Raji (cell line): Measurements from ENCODE around the gene TGFB2.

Experiments used
- POLR2A ChIP-seq: IDR thresholded peaks from 2 replicates; pipeline ENCODE4 v1.6.1; 2011; ENCODE audit warnings: low read depth, low read length, control low read depth; ENCODE audit not compliant: insufficient read depth

Gene TGFB2

GRCh38 chr1:218482683-218483082 is 137.5 kb downstream of the TGFB2 start:
- TF ChIP-seq POLR2A, result no peak

GRCh38 chr1:218485241-218485928 is 140.2 kb downstream of the TGFB2 start:
- no peak for TF ChIP-seq POLR2A

- no peak for TF ChIP-seq POLR2A
Observed at GRCh38 chr1:218488531-218488930, 143.4 kb downstream of the TGFB2 start.

- TF ChIP-seq POLR2A, result no peak
Observed at GRCh38 chr1:218488986-218489385, 143.8 kb downstream of the TGFB2 start.

- no peak for TF ChIP-seq POLR2A
Observed at GRCh38 chr1:218490406-218490922, 145.3 kb downstream of the TGFB2 start.

- no peak for TF ChIP-seq POLR2A
Observed at GRCh38 chr1:218492874-218493273, 147.7 kb downstream of the TGFB2 start.

GRCh38 chr1:218493986-218494385 is 148.8 kb downstream of the TGFB2 start:
- no peak for TF ChIP-seq POLR2A
